Neural crest cell (in vitro differentiated cells): ENCODE measurements around the gene SEC22C. TPM values are rescaled to one million over a fixed set of nuclear protein-coding genes. Genes with fewer than 3 reads are reported as not detected.

Source experiments
- DNase-seq: peaks from one replicate; pipeline ENCODE4 v3.0.0; 2021; ENCODE audit warnings: low read depth, mixed read lengths, low spot score
- H3K27ac Mint-ChIP-seq: one replicate; pipeline ENCODE4 v1.8.0; 2021; ENCODE audit warnings: mild to moderate bottlenecking, mixed read lengths; ENCODE audit not compliant: unreplicated experiment
- H3K27me3 Mint-ChIP-seq: 2 replicates; pipeline ENCODE4 v1.8.0; 2021; ENCODE audit warnings: low read depth, mild to moderate bottlenecking, mixed read lengths
- H3K36me3 Mint-ChIP-seq: 2 replicates; pipeline ENCODE4 v1.8.0; 2021; ENCODE audit warnings: low read depth, mild to moderate bottlenecking, mixed read lengths
- H3K4me1 Mint-ChIP-seq: 2 replicates; pipeline ENCODE4 v1.8.0; 2021; ENCODE audit warnings: mixed read lengths
- H3K4me3 Mint-ChIP-seq: one replicate; pipeline ENCODE4 v1.8.0; 2021; ENCODE audit warnings: mild to moderate bottlenecking, mixed read lengths
- H3K9me3 Mint-ChIP-seq: 2 replicates; pipeline ENCODE4 v1.8.0; 2021; ENCODE audit warnings: mixed read lengths
- CTCF ChIP-seq: fragments of 200-600 bp; sonication (generic); conservative IDR thresholded peaks from 2 replicates; pipeline ENCODE4 v1.5.0; 2021; ENCODE audit warnings: antibody characterized with exemption, mild to moderate bottlenecking
- total RNA-seq: library from RNA; stranded (reverse); gene quantifications from 2 replicates; pipeline ENCODE4 v1.2.1, GENCODE V29; 2021

SEC22C gene
- total RNA-seq, 1 donor from 2014 or later, result 47.8 TPM

DNA sequence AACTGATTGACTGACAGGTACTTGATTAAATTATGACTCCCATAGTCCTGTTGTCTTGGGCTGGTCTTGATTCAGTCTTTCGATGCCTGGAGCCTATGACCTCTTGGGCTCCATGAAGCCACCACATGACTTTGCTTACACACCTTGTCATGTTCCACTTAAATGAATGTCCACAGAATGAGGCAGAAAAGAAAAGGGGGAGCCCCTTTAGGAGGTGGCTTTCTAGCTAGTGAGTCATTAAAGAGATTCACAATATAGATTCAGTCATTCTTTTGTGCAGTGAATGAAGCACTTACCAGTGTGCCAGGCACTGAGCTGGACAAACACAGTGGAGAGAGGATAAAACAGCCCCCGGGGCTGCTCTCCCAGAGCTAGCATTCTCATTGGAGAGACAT is 62.2 kb downstream of the SEC22C start:
- no peaks in the 10 kb centered on the region for H3K4me1 Mint-ChIP-seq
- H3K27ac Mint-ChIP-seq, result no peak overlapping the region
- no peak for TF ChIP-seq CTCF
- no peaks in the 10 kb centered on the region for H3K36me3 Mint-ChIP-seq
- H3K4me3 Mint-ChIP-seq, result no peak overlapping the region
- no peaks in the 10 kb centered on the region for H3K9me3 Mint-ChIP-seq
- no peak for DNase-seq
- H3K27me3 Mint-ChIP-seq, result no peaks in the 10 kb centered on the region

- DNase-seq, result no peak
- no peaks in the 10 kb centered on the region for H3K36me3 Mint-ChIP-seq
Observed at GRCh38 chr3:42518800-42519567, 62.8 kb downstream of the SEC22C start.

GRCh38 chr3:42517117-42517516 is 64.7 kb downstream of the SEC22C start:
- H3K4me1 Mint-ChIP-seq, result no peaks in the 10 kb centered on the region
- H3K36me3 Mint-ChIP-seq, result no peaks in the 10 kb centered on the region
- no peak overlapping the region for H3K4me3 Mint-ChIP-seq
- H3K9me3 Mint-ChIP-seq, result no peaks in the 10 kb centered on the region
- H3K27me3 Mint-ChIP-seq, result no peaks in the 10 kb centered on the region
- no peak for TF ChIP-seq CTCF
- no peak for DNase-seq
- H3K27ac Mint-ChIP-seq, result no peak overlapping the region

More at GRCh38 chr3:42518800-42519567, 62.8 kb downstream of the SEC22C start:
- no peaks in the 10 kb centered on the region for H3K9me3 Mint-ChIP-seq
- no peak for TF ChIP-seq CTCF
- no peak overlapping the region for H3K4me3 Mint-ChIP-seq
- no peak overlapping the region for H3K27ac Mint-ChIP-seq
- no peaks in the 10 kb centered on the region for H3K27me3 Mint-ChIP-seq
- no peaks in the 10 kb centered on the region for H3K4me1 Mint-ChIP-seq

DNA sequence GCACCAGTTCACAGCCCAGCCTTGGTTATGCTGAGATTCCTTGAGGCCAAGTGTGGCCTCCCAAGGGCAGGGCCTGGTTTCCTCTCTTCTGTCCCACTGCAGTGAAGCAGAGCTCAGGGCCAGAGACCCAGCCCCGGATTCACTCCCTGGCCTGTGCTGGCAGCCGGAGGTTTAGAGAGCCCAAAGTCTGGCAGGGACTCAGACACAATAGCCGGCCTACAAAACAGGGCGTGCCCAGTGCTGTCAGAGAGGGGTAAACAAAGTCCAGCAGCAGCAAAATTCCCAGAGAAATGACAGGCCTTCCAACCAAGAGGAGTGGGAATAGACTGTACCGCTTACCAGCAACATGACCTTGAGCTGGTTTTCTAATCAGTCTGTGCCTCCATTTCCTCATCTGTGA is 65.3 kb downstream of the SEC22C start:
- no peak overlapping the region for H3K4me3 Mint-ChIP-seq
- H3K27ac Mint-ChIP-seq, result no peak overlapping the region
- no peaks in the 10 kb centered on the region for H3K4me1 Mint-ChIP-seq
- no peak for DNase-seq
- no peaks in the 10 kb centered on the region for H3K36me3 Mint-ChIP-seq
- peaks cover under 1% of the 10 kb centered on the region for H3K27me3 Mint-ChIP-seq
- TF ChIP-seq CTCF, result no peak
- no peaks in the 10 kb centered on the region for H3K9me3 Mint-ChIP-seq

DNA sequence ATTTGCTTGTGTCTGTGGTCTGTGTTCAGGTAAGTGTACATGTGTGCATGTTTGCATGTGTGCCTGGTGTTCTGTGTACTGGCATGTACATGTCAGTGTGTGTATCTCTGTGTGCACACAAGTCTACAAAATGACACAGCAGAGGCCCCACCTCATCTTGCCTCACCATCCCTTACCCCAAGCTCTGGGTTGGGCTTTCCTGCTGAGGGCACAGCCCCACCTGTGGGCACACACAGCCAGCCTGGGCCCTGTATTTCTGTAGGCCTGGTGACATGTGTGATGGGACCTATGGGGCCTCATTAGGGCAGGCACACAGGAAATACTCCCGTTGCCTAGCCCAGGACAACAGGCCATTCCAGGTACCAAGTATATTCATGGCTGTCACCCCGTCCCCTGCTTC is 65.8 kb downstream of the SEC22C start:
- no peak for DNase-seq
- peaks cover 3% of the 10 kb centered on the region for H3K27me3 Mint-ChIP-seq
- H3K4me3 Mint-ChIP-seq, result no peak overlapping the region
- no peak for TF ChIP-seq CTCF
- no peaks in the 10 kb centered on the region for H3K4me1 Mint-ChIP-seq
- H3K36me3 Mint-ChIP-seq, result no peaks in the 10 kb centered on the region
- no peaks in the 10 kb centered on the region for H3K9me3 Mint-ChIP-seq
- no peak overlapping the region for H3K27ac Mint-ChIP-seq
